ENCODE results near the gene TUBE1. TPM values are rescaled to one million over a fixed set of nuclear protein-coding genes. Genes with fewer than 3 reads are reported as not detected.

Gene TUBE1
- polyA plus RNA-seq, 2 of the 4 experiments (the other 2 are of a cell fraction) = 6.8 to 32.5 TPM

- WGBS (ENCODE audit: missing lambda C conversion rate) = 69% methylated on average over 6 of the region's 6 CpGs
- ChIA-PET POLR2A (no interaction called here), CTCF (interaction anchor here (1.7 kb wide), 1 partner anchor 10 kb away, joined by 4 read pairs; no protein-coding TSS in a partner anchor)
- ATAC-seq = no peak
- Histone ChIP-seq H3K4me1 (no peaks in the 10 kb centered on the region), H3K4me3 (no peak overlapping the region), H3K27ac (no peak overlapping the region), H3K9me3 (no peaks in the 10 kb centered on the region), H3K4me2 (no peak overlapping the region)
- no peak for DNase-seq (ENCODE audit: low read depth in 1 of 2, low spot score in 1 of 2)
- FAIRE-seq = no peak
- TF ChIP-seq CBX8 (IDR thresholded peaks at IDR 0.05) = no peak
- TF ChIP-seq HOXB5 (CRISPR knock-in tag; IDR thresholded peaks at IDR 0.05) = no peak
- TF ChIP-seq NFE2L2 (conservative IDR thresholded peaks at IDR 0.05; ENCODE audit: low read length) = no peak
- TF ChIP-seq BHLHE40 (IDR thresholded peaks at IDR 0.05; ENCODE audit: low read depth, low read length) = no peak
- TF ChIP-seq RFX5 (IDR thresholded peaks at IDR 0.05) = no peak
- TF ChIP-seq ATOH8 (CRISPR knock-in tag; IDR thresholded peaks at IDR 0.05; ENCODE audit: low read depth) = no peak
- TF ChIP-seq TFCP2L1 (CRISPR knock-in tag; IDR thresholded peaks at IDR 0.05) = no peak
- TF ChIP-seq HMGXB4 (CRISPR knock-in tag; IDR thresholded peaks at IDR 0.05; ENCODE audit: borderline replicate concordance) = no peak
- no peak for TF ChIP-seq JUN (IDR thresholded peaks at IDR 0.05)
- TF ChIP-seq TP53 (CRISPR knock-in tag; IDR thresholded peaks at IDR 0.05) = no peak
- no peak for TF ChIP-seq POLR2AphosphoS2 (conservative IDR thresholded peaks at IDR 0.05; ENCODE audit: low read length)
- no peak for TF ChIP-seq FOSL2 (IDR thresholded peaks at IDR 0.05)
- no peak for TF ChIP-seq FOSL2 (CRISPR knock-in tag; IDR thresholded peaks at IDR 0.05)
- no peak for TF ChIP-seq CEBPB (IDR thresholded peaks at IDR 0.05)
- TF ChIP-seq MYC (IDR thresholded peaks at IDR 0.05; ENCODE audit: borderline replicate concordance, low read length) = no peak
- TF ChIP-seq, protein P1, sequence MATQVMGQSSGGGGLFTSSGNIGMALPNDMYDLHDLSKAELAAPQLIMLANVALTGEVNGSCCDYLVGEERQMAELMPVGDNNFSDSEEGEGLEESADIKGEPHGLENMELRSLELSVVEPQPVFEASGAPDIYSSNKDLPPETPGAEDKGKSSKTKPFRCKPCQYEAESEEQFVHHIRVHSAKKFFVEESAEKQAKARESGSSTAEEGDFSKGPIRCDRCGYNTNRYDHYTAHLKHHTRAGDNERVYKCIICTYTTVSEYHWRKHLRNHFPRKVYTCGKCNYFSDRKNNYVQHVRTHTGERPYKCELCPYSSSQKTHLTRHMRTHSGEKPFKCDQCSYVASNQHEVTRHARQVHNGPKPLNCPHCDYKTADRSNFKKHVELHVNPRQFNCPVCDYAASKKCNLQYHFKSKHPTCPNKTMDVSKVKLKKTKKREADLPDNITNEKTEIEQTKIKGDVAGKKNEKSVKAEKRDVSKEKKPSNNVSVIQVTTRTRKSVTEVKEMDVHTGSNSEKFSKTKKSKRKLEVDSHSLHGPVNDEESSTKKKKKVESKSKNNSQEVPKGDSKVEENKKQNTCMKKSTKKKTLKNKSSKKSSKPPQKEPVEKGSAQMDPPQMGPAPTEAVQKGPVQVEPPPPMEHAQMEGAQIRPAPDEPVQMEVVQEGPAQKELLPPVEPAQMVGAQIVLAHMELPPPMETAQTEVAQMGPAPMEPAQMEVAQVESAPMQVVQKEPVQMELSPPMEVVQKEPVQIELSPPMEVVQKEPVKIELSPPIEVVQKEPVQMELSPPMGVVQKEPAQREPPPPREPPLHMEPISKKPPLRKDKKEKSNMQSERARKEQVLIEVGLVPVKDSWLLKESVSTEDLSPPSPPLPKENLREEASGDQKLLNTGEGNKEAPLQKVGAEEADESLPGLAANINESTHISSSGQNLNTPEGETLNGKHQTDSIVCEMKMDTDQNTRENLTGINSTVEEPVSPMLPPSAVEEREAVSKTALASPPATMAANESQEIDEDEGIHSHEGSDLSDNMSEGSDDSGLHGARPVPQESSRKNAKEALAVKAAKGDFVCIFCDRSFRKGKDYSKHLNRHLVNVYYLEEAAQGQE (IDR thresholded peaks at IDR 0.05) = no peak
- TF ChIP-seq HOXA7 (CRISPR knock-in tag; IDR thresholded peaks at IDR 0.05) = no peak
- no peak for TF ChIP-seq ZC3H11A (IDR thresholded peaks at IDR 0.05)
- no peak for TF ChIP-seq ZFP36 (IDR thresholded peaks at IDR 0.05; ENCODE audit: borderline replicate concordance, partially characterized antibody)
- TF ChIP-seq ESRRA (IDR thresholded peaks at IDR 0.05; ENCODE audit: borderline replicate concordance, low read length) = no peak
Observed at GRCh38 chr6:112031960-112032359, 55.3 kb downstream of the TUBE1 start.

GRCh38 chr6:112030961-112031660, 56.2 kb downstream of the TUBE1 start:
- CTCF ChIA-PET = interaction anchor here (1.0 to 1.2 kb wide), 3 partner anchors 10 to 109 kb away, joined by 3 read pairs; no protein-coding TSS in a partner anchor
- Histone ChIP-seq H3K4me1 (no peaks in the 10 kb centered on the region), H3K4me3 (no peak overlapping the region), H3K4me2 (no peak overlapping the region), H3K27ac (no peak overlapping the region), H3K9me3 (no peaks in the 10 kb centered on the region)
- POLR2A ChIA-PET = no interaction called here
- no peak for DNase-seq (ENCODE audit: low read depth in 1 of 2, low spot score in 1 of 2)
- ATAC-seq = no peak
- no peak for FAIRE-seq
- WGBS (ENCODE audit: missing lambda C conversion rate) = 0% methylated on average over 3 of the region's 3 CpGs
- no peak for TF ChIP-seq ATOH8 (CRISPR knock-in tag; IDR thresholded peaks at IDR 0.05; ENCODE audit: low read depth)
- TF ChIP-seq CEBPB (IDR thresholded peaks at IDR 0.05) = no peak
- no peak for TF ChIP-seq TP53 (CRISPR knock-in tag; IDR thresholded peaks at IDR 0.05)
- no peak for TF ChIP-seq NPAS2 (CRISPR knock-in tag; IDR thresholded peaks at IDR 0.05; ENCODE audit: borderline replicate concordance)
- TF ChIP-seq, protein P1 (IDR thresholded peaks at IDR 0.05) = no peak
